ENCODE results near the gene AGBL1. TPM values are rescaled to one million over a fixed set of nuclear protein-coding genes. Genes with fewer than 3 reads are reported as not detected.
"Not testable (repeated sequence)": the region's sequence is repeated elsewhere in the genome, so short reads cannot be mapped to it uniquely, and the experiment has no call there.

The AGBL1 gene
- polyA plus RNA-seq, 1 experiment = not detected

DNA sequence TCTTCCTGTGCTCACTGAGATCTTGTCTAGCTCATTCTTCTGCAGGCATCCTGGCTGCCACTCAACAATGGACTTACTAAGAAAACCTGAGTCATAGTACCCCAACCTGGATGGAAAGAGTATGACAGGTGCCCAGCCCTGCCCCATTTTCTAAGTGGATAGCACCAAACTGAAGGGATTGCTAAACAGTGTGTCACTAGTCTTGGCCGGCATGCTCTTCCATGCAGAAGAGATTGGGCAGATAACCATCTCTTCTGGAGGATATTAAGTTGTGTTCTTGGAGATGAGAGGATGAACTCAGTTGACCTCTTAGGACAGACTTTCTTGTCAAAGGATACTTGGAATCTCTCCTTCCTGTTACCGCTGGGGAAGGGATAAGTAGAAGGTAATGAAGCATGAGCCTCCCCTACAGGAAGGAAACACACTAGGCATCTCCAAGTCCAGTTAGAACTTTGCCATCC, 797.5 kb downstream of the AGBL1 start:
- TF ChIP-seq, protein P1, sequence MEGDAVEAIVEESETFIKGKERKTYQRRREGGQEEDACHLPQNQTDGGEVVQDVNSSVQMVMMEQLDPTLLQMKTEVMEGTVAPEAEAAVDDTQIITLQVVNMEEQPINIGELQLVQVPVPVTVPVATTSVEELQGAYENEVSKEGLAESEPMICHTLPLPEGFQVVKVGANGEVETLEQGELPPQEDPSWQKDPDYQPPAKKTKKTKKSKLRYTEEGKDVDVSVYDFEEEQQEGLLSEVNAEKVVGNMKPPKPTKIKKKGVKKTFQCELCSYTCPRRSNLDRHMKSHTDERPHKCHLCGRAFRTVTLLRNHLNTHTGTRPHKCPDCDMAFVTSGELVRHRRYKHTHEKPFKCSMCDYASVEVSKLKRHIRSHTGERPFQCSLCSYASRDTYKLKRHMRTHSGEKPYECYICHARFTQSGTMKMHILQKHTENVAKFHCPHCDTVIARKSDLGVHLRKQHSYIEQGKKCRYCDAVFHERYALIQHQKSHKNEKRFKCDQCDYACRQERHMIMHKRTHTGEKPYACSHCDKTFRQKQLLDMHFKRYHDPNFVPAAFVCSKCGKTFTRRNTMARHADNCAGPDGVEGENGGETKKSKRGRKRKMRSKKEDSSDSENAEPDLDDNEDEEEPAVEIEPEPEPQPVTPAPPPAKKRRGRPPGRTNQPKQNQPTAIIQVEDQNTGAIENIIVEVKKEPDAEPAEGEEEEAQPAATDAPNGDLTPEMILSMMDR (IDR thresholded peaks at IDR 0.05; ENCODE audit: low read depth, low read length) = no peak
- DNase-seq (ENCODE audit: low read depth, low spot score) = no peak
- no peaks in the 10 kb centered on the region for H3K27me3 ChIP-seq (ENCODE audit: control insufficient read depth, insufficient read depth, low read length)
- H3K9me3 ChIP-seq (ENCODE audit: control insufficient read depth, insufficient read depth, low read length) = no peaks in the 10 kb centered on the region; the same call in 1 of the 2 replicates
- CTCF ChIA-PET = no interaction called here
- no peak overlapping the region for H3K27ac ChIP-seq (ENCODE audit: low read depth, low read length)
- POLR2A ChIA-PET = no interaction called here
- H3K4me3 ChIP-seq (ENCODE audit: low read depth, low read length) = no peak overlapping the region

DNA sequence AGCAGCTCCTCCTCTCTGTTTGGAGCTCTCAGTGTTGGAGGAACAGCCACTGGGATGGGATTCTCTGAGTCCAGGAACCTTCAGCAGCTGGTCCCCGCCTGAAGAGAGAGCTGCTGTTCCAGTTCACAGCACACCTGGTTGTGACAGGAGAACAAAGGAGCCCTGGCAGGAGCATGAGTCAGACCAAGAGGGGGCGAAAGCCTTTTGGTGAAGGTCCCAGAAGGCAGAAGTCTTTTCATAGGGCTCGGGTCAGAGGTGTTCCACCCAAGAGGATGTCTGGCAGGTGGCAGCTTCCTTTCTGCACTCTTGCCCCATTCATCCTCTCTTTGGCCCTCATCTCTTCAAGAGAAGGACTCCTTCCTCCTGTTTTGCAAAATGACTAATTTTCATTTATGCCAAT, 799.2 kb downstream of the AGBL1 start:
- H3K27ac ChIP-seq (ENCODE audit: low read depth, low read length); DNase-seq (ENCODE audit: low read depth, low spot score); H3K27me3 ChIP-seq (ENCODE audit: control insufficient read depth, insufficient read depth, low read length); POLR2A ChIA-PET; H3K9me3 ChIP-seq (ENCODE audit: control insufficient read depth, insufficient read depth, low read length); H3K4me3 ChIP-seq (ENCODE audit: low read depth, low read length); CTCF ChIA-PET: not testable (repeated sequence)

DNA sequence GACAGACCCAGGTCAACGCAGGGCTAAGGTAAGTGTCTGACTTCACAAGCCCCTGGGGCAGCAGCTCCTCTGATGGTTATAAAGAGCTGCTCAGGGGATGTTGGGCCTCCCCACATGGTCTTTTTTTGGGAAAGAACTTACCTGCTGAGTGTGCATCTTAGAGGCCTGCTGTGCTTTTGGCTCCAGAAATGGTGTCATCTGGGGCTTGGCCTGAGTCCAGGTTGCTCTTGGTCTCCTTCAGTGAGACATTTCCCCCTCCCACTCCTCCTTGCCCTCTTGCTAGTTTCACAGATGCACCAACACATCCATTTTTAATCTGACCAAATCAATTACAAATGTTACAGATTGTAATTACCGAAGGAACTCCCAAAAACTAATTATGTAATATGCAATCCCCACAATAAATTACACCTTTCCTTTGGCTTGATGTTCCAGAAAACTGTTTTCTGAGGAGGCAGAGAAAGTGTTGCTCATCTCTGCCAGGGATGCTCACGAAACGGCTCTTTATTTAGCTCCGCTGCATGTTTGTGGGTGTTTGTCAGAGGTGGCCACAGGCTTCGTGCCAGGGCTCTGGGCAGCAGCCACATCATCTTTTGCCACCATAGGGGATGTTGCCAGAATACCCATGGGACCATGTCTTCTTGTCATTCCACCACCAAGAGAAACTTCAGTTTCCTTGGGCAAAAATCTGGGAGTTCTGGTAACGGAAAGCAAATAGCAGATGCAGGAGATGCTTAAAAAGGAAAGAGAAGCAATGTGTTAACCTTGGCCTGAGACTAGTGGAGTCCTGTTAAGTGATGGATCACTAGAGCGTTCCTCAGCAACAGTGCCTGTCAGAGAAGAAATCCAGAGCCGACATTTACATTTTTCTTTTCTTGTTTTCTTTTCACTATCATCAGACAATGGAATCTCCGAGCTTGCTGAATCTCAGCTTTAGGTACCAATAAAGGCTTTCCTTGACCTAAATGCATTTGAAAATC, 799.9 kb downstream of the AGBL1 start:
- Histone ChIP-seq H3K27ac (ENCODE audit: low read depth, low read length) (no peak overlapping the region), H3K9me3 (ENCODE audit: control insufficient read depth, insufficient read depth, low read length) (no peaks in the 10 kb centered on the region; the same call in 1 of the 2 replicates), H3K4me3 (ENCODE audit: low read depth, low read length) (no peak overlapping the region), H3K27me3 (ENCODE audit: control insufficient read depth, insufficient read depth, low read length) (no peaks in the 10 kb centered on the region)
- ChIA-PET CTCF (no interaction called here), POLR2A (no interaction called here)
- DNase-seq (ENCODE audit: low read depth, low spot score) = no peak
- TF ChIP-seq, protein P1 (IDR thresholded peaks at IDR 0.05; ENCODE audit: low read depth, low read length) = no peak

DNA sequence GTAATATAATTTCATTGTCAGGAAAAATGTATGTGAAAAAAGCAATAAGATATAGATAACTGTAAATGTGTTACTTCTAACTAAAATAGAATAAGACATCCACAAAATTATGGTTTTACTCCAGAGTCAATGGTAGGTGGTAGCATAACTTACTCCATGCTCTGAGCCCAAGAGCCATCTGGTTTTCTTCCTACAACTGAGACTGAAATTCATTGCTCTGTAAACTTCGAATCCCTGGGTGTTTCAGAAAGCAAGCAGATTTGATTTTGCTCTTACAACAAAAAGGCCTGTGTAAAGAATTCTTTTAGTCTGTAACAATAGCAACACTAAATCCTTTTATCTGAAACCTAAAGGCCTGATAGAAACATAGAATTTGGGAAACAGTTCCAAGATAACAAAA, 805.9 kb downstream of the AGBL1 start:
- ChIA-PET POLR2A (no interaction called here), CTCF (no interaction called here)
- H3K27me3 ChIP-seq (ENCODE audit: control insufficient read depth, insufficient read depth, low read length) = no peaks in the 10 kb centered on the region
- H3K9me3 ChIP-seq (ENCODE audit: control insufficient read depth, insufficient read depth, low read length) = no peaks in the 10 kb centered on the region
- no peak overlapping the region for H3K4me3 ChIP-seq (ENCODE audit: low read depth, low read length)
- no peak overlapping the region for H3K27ac ChIP-seq (ENCODE audit: low read depth, low read length)
- TF ChIP-seq, protein P1 (IDR thresholded peaks at IDR 0.05; ENCODE audit: low read depth, low read length) = no peak
- no peak for DNase-seq (ENCODE audit: low read depth, low spot score)

DNA sequence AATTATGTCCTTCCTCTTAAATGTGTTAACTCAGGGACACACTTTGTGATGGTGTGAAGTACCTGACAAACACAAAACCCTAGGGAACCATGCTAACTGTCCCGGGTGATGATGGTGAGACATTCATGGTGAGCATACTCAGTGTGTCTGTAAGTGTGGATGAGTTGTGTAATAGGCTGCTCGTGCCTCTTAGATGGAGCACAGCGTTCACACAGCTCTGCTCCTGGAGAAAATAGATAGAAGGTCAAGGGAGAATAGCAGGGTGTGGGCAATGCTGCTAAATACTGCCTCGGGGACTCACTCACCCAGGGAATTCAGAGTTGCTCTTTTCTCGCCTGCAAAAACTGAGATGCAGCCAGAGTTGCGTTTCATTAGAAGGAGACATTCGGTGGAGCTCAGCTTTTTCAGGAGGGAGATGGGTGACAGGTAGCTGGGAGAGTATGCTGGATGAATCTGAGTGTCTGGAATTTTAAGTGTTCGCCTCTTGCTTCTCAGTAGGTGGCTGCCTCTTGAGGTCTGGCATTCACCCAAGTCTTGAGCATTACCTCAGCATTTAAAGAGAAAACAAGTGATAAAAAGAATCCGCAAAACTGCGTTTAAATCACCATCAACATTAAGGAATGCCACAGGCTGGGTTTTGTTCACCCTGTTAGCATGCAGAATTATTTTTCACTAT, 813.2 kb downstream of the AGBL1 start:
- H3K27ac ChIP-seq (ENCODE audit: low read depth, low read length) = no peak overlapping the region
- DNase-seq (ENCODE audit: low read depth, low spot score) = no peak

More for the DNA sequence above, 813.2 kb downstream of the AGBL1 start:
- POLR2A ChIA-PET = no interaction called here
- TF ChIP-seq, protein P1 (IDR thresholded peaks at IDR 0.05; ENCODE audit: low read depth, low read length) = no peak
- CTCF ChIA-PET = interaction anchor here (0.8 kb wide), 1 partner anchor 22 kb away, joined by 3 read pairs; no protein-coding TSS in a partner anchor
- H3K4me3 ChIP-seq (ENCODE audit: low read depth, low read length) = no peak overlapping the region
- H3K27me3 ChIP-seq (ENCODE audit: control insufficient read depth, insufficient read depth, low read length) = no peaks in the 10 kb centered on the region
- no peaks in the 10 kb centered on the region for H3K9me3 ChIP-seq (ENCODE audit: control insufficient read depth, insufficient read depth, low read length)
